SHP77 treated with DMSO at 0.1 percent for 48 hours (cell line): ENCODE measurements around the gene PCK1.

Source experiments
- DNase-seq: peaks from one replicate; lab custom pipeline; 2025; lab: John Stamatoyannopoulos, UW

The PCK1 gene

DNA sequence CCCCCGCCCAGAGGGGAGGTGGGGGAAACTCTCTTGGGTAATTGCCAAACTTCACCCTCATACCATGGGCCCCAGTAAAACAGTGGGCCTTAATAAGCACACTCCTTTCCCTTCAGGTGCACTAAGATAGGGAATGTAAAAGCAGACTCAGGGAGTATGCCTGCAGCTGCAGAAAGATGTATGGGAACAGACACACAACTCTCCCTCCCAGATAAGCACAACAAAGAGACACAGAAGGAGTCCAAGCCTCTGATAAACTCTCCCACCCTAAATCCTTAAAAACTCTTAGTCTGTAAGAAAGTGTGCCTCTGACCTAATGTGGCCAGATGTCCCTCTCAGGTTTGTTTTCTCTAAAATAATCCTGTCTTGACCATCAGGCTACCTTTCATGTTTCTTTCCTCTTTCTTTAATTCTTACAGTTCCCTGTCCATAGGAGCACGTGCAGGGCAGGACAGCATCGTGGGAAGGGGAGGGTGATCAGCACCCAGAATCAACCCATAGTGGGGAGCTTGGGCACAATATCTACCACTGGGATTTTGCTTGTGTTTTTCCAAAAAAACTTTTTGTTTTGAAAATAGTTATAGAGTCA is 24.7 kb upstream of the PCK1 start:
- DNase-seq, result no peak

GRCh38 chr20:57536771-57537724 is 23.9 kb upstream of the PCK1 start:
- DNase-seq, result no peak

GRCh38 chr20:57537822-57538221 is 23.1 kb upstream of the PCK1 start:
- no peak for DNase-seq

DNA sequence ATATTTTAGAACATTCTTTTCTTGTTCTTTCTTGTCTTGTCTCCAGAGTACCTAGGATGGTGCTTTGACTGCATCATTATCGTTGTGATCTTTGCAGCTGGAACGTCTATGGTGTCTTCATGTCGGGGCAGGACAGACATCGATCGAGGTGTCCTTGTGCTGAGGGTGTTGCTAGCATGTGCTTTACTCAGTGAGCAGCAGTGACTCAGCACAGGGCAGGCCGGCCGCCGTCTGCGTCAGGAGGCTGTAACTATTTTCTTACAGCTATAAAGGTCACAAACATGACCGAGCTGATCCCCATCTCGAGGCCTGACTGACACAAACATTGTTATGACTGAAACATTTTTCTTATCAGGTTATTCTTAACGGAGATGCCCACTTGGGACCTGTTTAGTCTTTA is 21.0 kb upstream of the PCK1 start:
- no peak for DNase-seq

GRCh38 chr20:57540890-57541580 is 19.9 kb upstream of the PCK1 start:
- no peak for DNase-seq

DNA sequence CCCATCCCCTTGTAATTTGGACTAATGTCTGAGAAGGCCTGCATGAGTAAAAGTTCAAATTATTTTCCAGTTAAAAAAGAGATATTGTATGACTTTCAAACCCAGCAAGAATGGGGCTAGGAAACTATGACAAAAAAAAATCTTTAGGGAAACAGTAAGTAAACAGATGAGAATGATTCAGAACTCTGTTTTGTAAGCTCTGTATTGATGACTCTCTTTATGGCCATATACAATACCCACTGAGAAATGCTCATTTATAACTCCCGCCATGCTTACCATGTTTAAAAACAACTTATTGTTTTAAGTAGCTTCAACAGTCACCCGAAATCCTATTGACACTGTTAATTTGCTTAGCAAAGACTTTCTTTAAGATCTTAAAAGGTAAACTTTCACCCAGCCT is 17.2 kb upstream of the PCK1 start:
- no peak for DNase-seq

- no peak for DNase-seq
Measured at GRCh38 chr20:57544838-57545564, 15.9 kb upstream of the PCK1 start.

GRCh38 chr20:57545927-57546662 is 14.8 kb upstream of the PCK1 start:
- no peak for DNase-seq

GRCh38 chr20:57546956-57547649 is 13.8 kb upstream of the PCK1 start:
- no peak for DNase-seq

DNA sequence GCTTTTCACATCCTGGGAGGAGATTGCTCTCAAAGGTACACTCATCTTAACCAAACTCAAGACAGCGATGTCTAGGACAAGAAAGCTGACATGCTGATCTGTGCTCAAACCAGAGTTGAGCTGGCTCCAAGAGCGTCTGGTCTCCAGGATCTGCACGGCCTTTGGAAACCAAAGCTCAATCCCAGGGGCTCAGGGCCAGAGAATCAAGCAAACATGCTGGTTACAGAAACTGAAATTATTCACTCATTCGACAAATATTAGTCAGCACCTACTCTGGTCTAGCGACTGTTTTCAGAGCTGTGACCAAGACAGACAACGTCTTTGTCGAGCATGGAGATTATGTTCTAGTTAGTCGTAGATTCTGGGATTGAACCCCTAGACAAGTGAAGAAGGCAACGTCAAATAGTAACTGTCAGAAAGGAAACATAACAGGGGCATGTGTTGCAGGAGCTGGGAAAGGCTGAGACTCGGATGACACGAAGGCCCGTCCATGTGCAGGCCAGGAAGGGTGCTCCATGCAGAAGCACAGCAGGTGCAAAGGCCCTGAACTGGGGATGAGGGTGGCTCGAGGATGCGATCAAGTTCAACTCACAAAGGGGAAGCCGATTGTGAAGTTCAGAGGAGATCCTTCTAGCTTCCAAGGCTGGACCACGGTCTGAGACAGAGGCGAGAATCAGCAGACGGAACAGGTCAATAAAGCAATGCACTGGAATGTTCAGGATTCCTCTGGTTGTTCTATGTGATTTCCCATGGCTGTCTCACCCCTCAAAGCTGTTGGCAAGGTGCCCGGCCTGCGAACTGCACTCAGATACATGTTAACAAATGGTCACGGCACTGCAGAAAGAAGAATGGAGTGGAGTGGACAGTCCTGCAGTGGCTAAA is 12.5 kb upstream of the PCK1 start:
- DNase-seq, result no peak

GRCh38 chr20:57552471-57552870 is 8.4 kb upstream of the PCK1 start:
- DNase-seq, result no peak

DNA sequence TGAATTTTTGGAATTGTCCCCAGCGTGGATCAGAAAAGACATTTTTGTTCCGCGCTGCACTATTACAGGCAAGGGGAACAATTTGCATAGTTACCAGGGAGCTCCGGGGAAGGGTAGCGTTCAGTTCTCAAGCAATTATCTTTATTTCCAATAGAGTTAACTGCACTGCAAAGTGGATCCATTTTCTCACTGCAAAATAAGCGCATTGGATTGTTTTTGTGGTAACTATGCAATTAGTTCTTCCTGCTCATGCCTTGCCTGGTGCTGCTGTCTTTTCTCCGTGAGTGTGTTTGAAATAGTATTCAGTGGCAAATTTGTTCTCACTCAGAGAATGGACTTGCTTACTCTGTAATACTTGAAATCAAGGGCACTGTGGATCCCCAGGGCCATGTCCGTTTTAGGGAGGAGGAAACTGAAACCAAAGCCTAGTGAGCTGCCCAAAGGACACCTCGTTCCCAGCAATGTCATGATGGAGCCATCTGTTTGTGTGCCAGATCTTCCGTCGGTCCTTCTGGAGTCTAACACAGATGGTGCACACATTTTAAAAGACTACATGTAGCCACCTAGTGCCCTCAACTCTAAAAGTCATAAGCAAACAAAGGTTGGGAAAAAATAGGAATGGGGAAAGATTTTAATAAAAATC is 7.4 kb upstream of the PCK1 start:
- no peak for DNase-seq

DNA sequence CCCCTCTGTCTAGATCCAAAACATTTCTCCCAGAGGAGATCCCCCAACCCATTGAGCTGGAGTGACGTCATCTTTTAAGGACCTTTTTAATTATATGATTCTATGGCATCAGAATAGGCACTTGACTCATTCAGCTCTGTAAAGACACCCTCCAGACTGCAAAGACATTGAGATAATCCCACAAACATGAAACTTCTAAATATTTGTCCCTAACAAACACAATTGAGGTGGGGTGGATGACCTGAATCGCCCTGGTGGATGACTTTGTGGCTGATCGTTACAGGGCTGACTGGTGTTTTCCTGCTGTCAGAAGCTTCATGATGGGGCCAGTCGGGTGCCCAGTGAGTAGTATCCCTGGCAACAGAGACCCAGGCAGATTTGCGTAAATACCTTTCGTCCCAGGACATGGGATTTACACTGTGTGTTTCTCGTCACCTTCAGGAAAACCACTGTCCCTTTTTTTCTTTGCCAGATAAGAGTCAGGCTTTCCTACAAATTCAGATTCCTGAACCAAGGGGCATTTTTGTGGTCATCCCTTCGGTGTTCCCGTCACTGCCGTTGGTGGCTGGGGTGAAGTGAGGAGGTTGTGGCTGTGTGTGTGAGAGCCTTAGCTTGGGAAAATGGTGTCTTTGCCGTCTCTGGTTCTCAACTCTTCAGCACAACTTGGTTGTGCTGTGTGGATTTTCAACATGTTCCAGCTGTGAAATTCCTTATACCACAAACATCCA is 5.3 kb upstream of the PCK1 start:
- no peak for DNase-seq

DNA sequence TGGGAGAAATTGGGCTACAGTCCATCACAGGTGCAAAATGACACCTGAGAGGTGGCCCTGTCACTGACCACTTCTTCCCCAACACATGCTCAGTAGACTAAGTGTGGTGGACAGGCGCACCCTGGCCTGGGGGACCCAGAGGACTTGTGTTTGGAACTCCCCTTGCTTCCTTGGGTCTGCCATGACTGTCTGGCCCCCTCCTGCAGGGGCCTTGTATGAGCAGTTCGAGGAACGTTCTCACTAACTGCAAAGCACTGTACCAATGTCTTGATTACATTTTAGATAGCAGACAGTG is 4.0 kb upstream of the PCK1 start:
- no peak for DNase-seq

GRCh38 chr20:57557926-57558613 is 2.8 kb upstream of the PCK1 start:
- no peak for DNase-seq

DNA sequence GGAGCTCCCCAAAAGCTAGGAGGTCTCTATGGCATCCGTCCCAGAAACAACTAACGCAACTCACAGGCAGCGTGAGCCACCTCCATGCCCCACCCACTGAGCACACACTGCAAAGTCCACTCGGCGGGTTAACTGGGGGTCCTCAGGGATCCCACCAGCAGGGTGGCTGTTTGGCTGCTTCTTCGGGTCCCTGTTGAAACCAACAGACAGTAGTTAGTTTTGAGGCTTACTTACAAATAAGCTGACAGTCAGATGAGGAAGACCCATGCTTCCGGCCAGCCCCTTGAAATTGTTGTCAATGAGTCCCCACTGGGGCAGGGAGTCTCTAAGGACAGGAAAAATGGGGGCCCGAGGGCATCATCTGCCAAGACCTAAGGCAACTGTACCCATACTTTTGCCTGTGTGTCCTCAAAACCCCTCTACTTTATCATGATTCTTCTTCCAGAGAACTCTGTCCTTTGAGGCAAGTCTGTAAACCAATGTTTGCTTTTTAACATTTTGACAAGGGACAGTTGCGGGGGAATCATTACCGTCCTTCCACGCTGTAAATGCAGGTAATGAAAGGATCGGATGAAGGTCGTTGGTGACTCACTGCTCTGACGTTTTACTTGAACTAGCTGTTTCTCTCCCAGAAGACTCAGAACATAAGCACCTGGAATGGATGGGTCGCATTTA is 2.2 kb upstream of the PCK1 start:
- no peak for DNase-seq

DNA sequence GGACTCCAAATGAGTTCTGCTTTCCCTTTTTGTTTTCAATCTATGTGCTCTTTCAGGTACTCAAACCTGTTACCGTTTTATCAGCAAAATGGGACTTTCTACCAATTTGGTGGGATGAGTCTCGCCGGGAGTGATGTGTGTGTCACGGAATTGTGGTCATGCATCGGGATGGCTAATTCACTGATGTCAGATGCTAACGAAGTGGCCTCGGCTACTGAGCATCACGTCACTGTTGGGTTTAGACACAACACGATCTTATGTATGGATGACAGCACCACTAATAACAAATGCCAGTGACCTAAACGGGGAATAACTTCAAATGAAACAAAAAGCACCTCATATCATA is 1.6 kb upstream of the PCK1 start:
- no peak for DNase-seq
